Trophoblast cell (in vitro differentiated cells and primary cell): ENCODE results near the gene RNU1-1.
"Not testable (repeated sequence)": the region's sequence is repeated elsewhere in the genome, so short reads cannot be mapped to it uniquely, and the experiment has no call there.

Source experiments
- DNase-seq, 2 donors: peaks; one replicate each; pipeline ENCODE4 v3.0.0-alpha.2; 2016
- H2AFZ ChIP-seq: 2 replicates; pipeline ENCODE4 v1.6.1; 2013; ENCODE audit warnings: low read length, moderate library complexity, mild to moderate bottlenecking; ENCODE audit not compliant: insufficient read depth, poor library complexity
- H2AK5ac ChIP-seq: 2 replicates; pipeline ENCODE4 v1.6.1; 2013; ENCODE audit warnings: mild to moderate bottlenecking, low read length
- H2BK120ac ChIP-seq: 2 replicates; pipeline ENCODE4 v1.6.1; 2013; ENCODE audit warnings: low read length, mild to moderate bottlenecking, moderate library complexity; ENCODE audit not compliant: insufficient read depth, poor library complexity
- H2BK12ac ChIP-seq: 2 replicates; pipeline ENCODE4 v1.6.1; 2013; ENCODE audit warnings: mild to moderate bottlenecking, low read length, moderate library complexity
- H2BK5ac ChIP-seq: 2 replicates; pipeline ENCODE4 v1.6.1; 2013; ENCODE audit warnings: low read length, low read depth, moderate library complexity, mild to moderate bottlenecking; ENCODE audit not compliant: poor library complexity
- H3K14ac ChIP-seq: 2 replicates; pipeline ENCODE4 v1.6.1; 2013; ENCODE audit warnings: mild to moderate bottlenecking, low read length
- H3K18ac ChIP-seq: 2 replicates; pipeline ENCODE4 v1.6.1; 2013; ENCODE audit warnings: mild to moderate bottlenecking, low read length
- H3K23ac ChIP-seq: 2 replicates; pipeline ENCODE4 v1.6.1; 2013; ENCODE audit warnings: low read length
- H3K27ac ChIP-seq: 2 replicates; pipeline ENCODE4 v1.5.1; 2013; ENCODE audit warnings: low read depth, mild to moderate bottlenecking, inconsistent platforms, low read length, moderate library complexity
- H3K27me3 ChIP-seq: 2 replicates; pipeline ENCODE4 v1.6.1; 2013; ENCODE audit warnings: inconsistent platforms, mild to moderate bottlenecking, low read length, moderate library complexity; ENCODE audit not compliant: insufficient read depth
- H3K36me3 ChIP-seq, 2 experiments: 1 replicate in 1 of 2; 2 replicates in 1 of 2; pipeline ENCODE4 v1.6.1; 2013; ENCODE audit warnings: low read length in 2 of 2, mild to moderate bottlenecking in 2 of 2, moderate library complexity in 1 of 2; ENCODE audit not compliant: insufficient read depth in 2 of 2, control insufficient read depth in 1 of 2
- H3K4ac ChIP-seq: 2 replicates; pipeline ENCODE4 v1.6.1; 2013; ENCODE audit warnings: low read depth, mild to moderate bottlenecking, low read length, moderate library complexity
- H3K4me1 ChIP-seq, 2 experiments: 1 replicate in 1 of 2; 2 replicates in 1 of 2; pipeline ENCODE4 v1.6.1; 2013; ENCODE audit warnings: low read length in 2 of 2, mild to moderate bottlenecking in 2 of 2, moderate library complexity in 1 of 2; ENCODE audit not compliant: insufficient read depth in 2 of 2, control insufficient read depth in 1 of 2
- H3K4me2 ChIP-seq: 2 replicates; pipeline ENCODE4 v1.6.1; 2013; ENCODE audit warnings: inconsistent platforms, mild to moderate bottlenecking, low read length, moderate library complexity
- H3K4me3 ChIP-seq: 2 replicates; pipeline ENCODE4 v1.5.1; 2013; ENCODE audit warnings: mild to moderate bottlenecking, low read depth, low read length, inconsistent platforms
- H3K79me1 ChIP-seq: one replicate; pipeline ENCODE4 v1.6.1; 2013; ENCODE audit warnings: low read length
- H3K79me2 ChIP-seq: 2 replicates; pipeline ENCODE4 v1.6.1; 2013; ENCODE audit warnings: low read length, mild to moderate bottlenecking; ENCODE audit not compliant: control insufficient read depth, insufficient read depth, poor library complexity
- H3K9ac ChIP-seq: 2 replicates; pipeline ENCODE4 v1.6.1; 2013; ENCODE audit warnings: mild to moderate bottlenecking, low read length
- H3K9me3 ChIP-seq: 2 replicates; pipeline ENCODE4 v1.6.1; 2013; ENCODE audit warnings: low read depth, mild to moderate bottlenecking, control low read depth, inconsistent platforms, low read length; ENCODE audit not compliant: insufficient read depth
- H4K12ac ChIP-seq: 2 replicates; pipeline ENCODE4 v1.6.1; 2013; ENCODE audit warnings: low read depth, mild to moderate bottlenecking, low read length, moderate library complexity
- H4K8ac ChIP-seq: 2 replicates; pipeline ENCODE4 v1.6.1; 2013; ENCODE audit warnings: low read depth, mild to moderate bottlenecking, low read length, moderate library complexity
- H4K91ac ChIP-seq: one replicate; pipeline ENCODE4 v1.6.1; 2013; ENCODE audit warnings: low read depth, mild to moderate bottlenecking, low read length, moderate library complexity
- WGBS: extraction: QIAGEN DNeasy Blood & Tissue Kit; methylation state at CpG from one replicate; pipeline ENCODE4 v1.1.7; 2013; ENCODE audit warnings: missing lambda C conversion rate; ENCODE audit not compliant: insufficient read length, insufficient coverage; ENCODE audit errors: extremely low coverage; 5-methylcytosine and 5-hydroxymethylcytosine counted together

Gene RNU1-1

GRCh38 chr1:16557034-16557433, 42.9 kb upstream of the RNU1-1 start:
- H3K4me2 ChIP-seq, H3K18ac ChIP-seq, H3K23ac ChIP-seq, H3K4me3 ChIP-seq, H4K8ac ChIP-seq, H3K4me1 ChIP-seq, H2BK12ac ChIP-seq, H3K9ac ChIP-seq, H3K79me2 ChIP-seq, H4K12ac ChIP-seq, H2AFZ ChIP-seq, H4K91ac ChIP-seq, H2BK5ac ChIP-seq, DNase-seq, H3K9me3 ChIP-seq, H3K27me3 ChIP-seq, H3K14ac ChIP-seq, H2AK5ac ChIP-seq, H3K36me3 ChIP-seq, H3K4ac ChIP-seq, H3K79me1 ChIP-seq, H3K27ac ChIP-seq, H2BK120ac ChIP-seq: not testable (repeated sequence)
- no CpG with 5 or more reads among the region's 3 CpGs for WGBS

GRCh38 chr1:16553244-16553643, 39.2 kb upstream of the RNU1-1 start:
- WGBS: no CpG with 5 or more reads among the region's 11 CpGs
- not testable (repeated sequence) for H3K23ac ChIP-seq, H3K79me2 ChIP-seq, H3K27me3 ChIP-seq, H3K36me3 ChIP-seq, DNase-seq, H3K4ac ChIP-seq, H3K14ac ChIP-seq, H2BK120ac ChIP-seq, H4K12ac ChIP-seq, H4K91ac ChIP-seq, H3K79me1 ChIP-seq, H3K18ac ChIP-seq, H3K9ac ChIP-seq, H3K4me2 ChIP-seq, H3K4me3 ChIP-seq, H3K9me3 ChIP-seq, H3K4me1 ChIP-seq, H2BK12ac ChIP-seq, H2AFZ ChIP-seq, H3K27ac ChIP-seq, H2BK5ac ChIP-seq, H2AK5ac ChIP-seq, H4K8ac ChIP-seq

GRCh38 chr1:16550212-16550918, 36.3 kb upstream of the RNU1-1 start:
- DNase-seq, H3K9me3 ChIP-seq, H3K23ac ChIP-seq, H4K91ac ChIP-seq, H3K14ac ChIP-seq, H3K27me3 ChIP-seq, H2BK120ac ChIP-seq, H2BK5ac ChIP-seq, H3K4me1 ChIP-seq, H3K4me3 ChIP-seq, H3K79me2 ChIP-seq, H3K79me1 ChIP-seq, H3K27ac ChIP-seq, H3K18ac ChIP-seq, H2AK5ac ChIP-seq, H4K12ac ChIP-seq, H3K9ac ChIP-seq, H3K4ac ChIP-seq, H2AFZ ChIP-seq, H3K4me2 ChIP-seq, H2BK12ac ChIP-seq, H4K8ac ChIP-seq, H3K36me3 ChIP-seq: not testable (repeated sequence)
- WGBS: no CpG with 5 or more reads among the region's 1 CpG

- not testable (repeated sequence) for H3K4me3 ChIP-seq, H2AK5ac ChIP-seq, H2AFZ ChIP-seq, H4K12ac ChIP-seq, H3K27me3 ChIP-seq, H3K79me2 ChIP-seq, H3K23ac ChIP-seq, H3K9ac ChIP-seq, H4K8ac ChIP-seq, DNase-seq, H3K4me2 ChIP-seq, H2BK120ac ChIP-seq, H2BK12ac ChIP-seq, H3K18ac ChIP-seq, H3K14ac ChIP-seq, H3K79me1 ChIP-seq, H3K4ac ChIP-seq, H3K9me3 ChIP-seq, H3K36me3 ChIP-seq, H2BK5ac ChIP-seq, H3K4me1 ChIP-seq, H4K91ac ChIP-seq, H3K27ac ChIP-seq
- WGBS: no CpG with 5 or more reads among the region's 1 CpG
Measured at GRCh38 chr1:16549545-16549944, 35.5 kb upstream of the RNU1-1 start.
